HG03520 (cell line): ENCODE results near the gene MACROD1.
"Not testable (repeated sequence)": the region's sequence is repeated elsewhere in the genome, so short reads cannot be mapped to it uniquely, and the experiment has no call there.

Experiments
- ATAC-seq: cut with Tn5 transposase; IDR thresholded peaks from one replicate; pipeline ENCODE4 v1.9.1; 2021; ENCODE audit warnings: mild to moderate bottlenecking, moderate library complexity; ENCODE audit not compliant: unreplicated experiment

Gene MACROD1

GRCh38 chr11:64060263-64060860 is 105.6 kb downstream of the MACROD1 start:
- no peak for ATAC-seq

- no peak for ATAC-seq
Measured at GRCh38 chr11:64059339-64060140, 106.4 kb downstream of the MACROD1 start.

- no peak for ATAC-seq
Measured at GRCh38 chr11:64058494-64058893, 107.4 kb downstream of the MACROD1 start.

GRCh38 chr11:64057890-64058289 is 108.0 kb downstream of the MACROD1 start:
- no peak for ATAC-seq

GRCh38 chr11:64056861-64057260 is 109.1 kb downstream of the MACROD1 start:
- ATAC-seq: no peak

- ATAC-seq: no peak
Measured at GRCh38 chr11:64056213-64056785, 109.6 kb downstream of the MACROD1 start.

- ATAC-seq: no peak
Measured at GRCh38 chr11:64055077-64055476, 110.8 kb downstream of the MACROD1 start.

- ATAC-seq: no peak
Measured at GRCh38 chr11:64053699-64054098, 112.2 kb downstream of the MACROD1 start.

GRCh38 chr11:64052938-64053622 is 112.8 kb downstream of the MACROD1 start:
- ATAC-seq: no peak

GRCh38 chr11:64052436-64052835 is 113.5 kb downstream of the MACROD1 start:
- no peak for ATAC-seq

- ATAC-seq: no peak
Measured at GRCh38 chr11:64051297-64051696, 114.6 kb downstream of the MACROD1 start.

- no peak for ATAC-seq
Measured at GRCh38 chr11:64049509-64049908, 116.4 kb downstream of the MACROD1 start.

- ATAC-seq: no peak
Measured at GRCh38 chr11:64048042-64048854, 117.7 kb downstream of the MACROD1 start.

GRCh38 chr11:64047373-64047772 is 118.5 kb downstream of the MACROD1 start:
- ATAC-seq: not testable (repeated sequence)

GRCh38 chr11:64045700-64046099 is 120.2 kb downstream of the MACROD1 start:
- no peak for ATAC-seq

GRCh38 chr11:64044730-64045393 is 121.1 kb downstream of the MACROD1 start:
- no peak for ATAC-seq

- ATAC-seq: no peak
Measured at GRCh38 chr11:64043545-64043944, 122.4 kb downstream of the MACROD1 start.

GRCh38 chr11:64042301-64042700 is 123.6 kb downstream of the MACROD1 start:
- no peak for ATAC-seq

GRCh38 chr11:64041846-64042245 is 124.1 kb downstream of the MACROD1 start:
- no peak for ATAC-seq

- ATAC-seq: no peak
Measured at GRCh38 chr11:64040684-64041322, 125.1 kb downstream of the MACROD1 start.
